Measurements from ENCODE around the gene CACNA1C.

CACNA1C gene

GRCh38 chr12:2686280-2686646, 633.5 kb downstream of the CACNA1C start:
- TF ChIP-seq TAF1 (IDR thresholded peaks at IDR 0.05; ENCODE audit: low read depth, low read length) (no peak), POU2F2 (IDR thresholded peaks at IDR 0.05; ENCODE audit: low read depth, low read length) (no peak), POLR2AphosphoS5 (IDR thresholded peaks at IDR 0.05; ENCODE audit: low read depth, low read length) (no peak), SPI1 (IDR thresholded peaks at IDR 0.05; ENCODE audit: low read depth, low read length) (no peak), POLR2A (IDR thresholded peaks at IDR 0.05; ENCODE audit: low read depth, low read length) (no peak), PAX5 (IDR thresholded peaks at IDR 0.05; ENCODE audit: insufficient read depth, low read length, severe bottlenecking) (no peak)
- no peak for DNase-seq (ENCODE audit: insufficient read length, low spot score)
- FAIRE-seq, result no peak

GRCh38 chr12:2687058-2687457, 634.3 kb downstream of the CACNA1C start:
- no peak for TF ChIP-seq POLR2A (IDR thresholded peaks at IDR 0.05; ENCODE audit: low read depth, low read length)
- TF ChIP-seq PAX5 (IDR thresholded peaks at IDR 0.05; ENCODE audit: insufficient read depth, low read length, severe bottlenecking), result no peak
- TF ChIP-seq POLR2AphosphoS5 (IDR thresholded peaks at IDR 0.05; ENCODE audit: low read depth, low read length), result no peak
- no peak for TF ChIP-seq SPI1 (IDR thresholded peaks at IDR 0.05; ENCODE audit: low read depth, low read length)
- TF ChIP-seq TAF1 (IDR thresholded peaks at IDR 0.05; ENCODE audit: low read depth, low read length), result no peak
- TF ChIP-seq POU2F2 (IDR thresholded peaks at IDR 0.05; ENCODE audit: low read depth, low read length), result no peak
- DNase-seq (ENCODE audit: insufficient read length, low spot score) (no peak), FAIRE-seq (no peak)

DNA sequence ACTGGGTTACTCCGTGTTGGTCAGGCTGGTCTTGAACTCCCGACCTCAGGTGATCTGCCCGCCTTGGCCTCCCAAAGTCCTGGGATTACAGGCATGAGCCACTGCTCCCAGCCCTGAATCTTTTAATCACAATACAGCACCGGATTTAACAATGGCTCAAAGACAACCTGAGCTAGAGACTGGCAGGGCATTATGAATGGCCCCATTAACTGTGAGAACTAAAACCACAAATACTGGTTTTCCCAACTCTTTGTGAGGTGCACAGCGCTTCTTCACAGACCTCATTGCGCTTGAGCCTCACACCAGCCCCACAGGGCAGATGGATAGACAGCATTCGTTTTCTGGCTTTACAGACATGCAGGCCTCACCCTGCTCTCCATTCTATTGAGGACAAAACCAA, 634.9 kb downstream of the CACNA1C start:
- FAIRE-seq, result no peak
- no peak for DNase-seq (ENCODE audit: insufficient read length, low spot score)
- no peak for TF ChIP-seq POLR2A (IDR thresholded peaks at IDR 0.05; ENCODE audit: low read depth, low read length)
- TF ChIP-seq POLR2AphosphoS5 (IDR thresholded peaks at IDR 0.05; ENCODE audit: low read depth, low read length), result no peak
- no peak for TF ChIP-seq POU2F2 (IDR thresholded peaks at IDR 0.05; ENCODE audit: low read depth, low read length)
- no peak for TF ChIP-seq PAX5 (IDR thresholded peaks at IDR 0.05; ENCODE audit: insufficient read depth, low read length, severe bottlenecking)
- no peak for TF ChIP-seq TAF1 (IDR thresholded peaks at IDR 0.05; ENCODE audit: low read depth, low read length)
- TF ChIP-seq SPI1 (IDR thresholded peaks at IDR 0.05; ENCODE audit: low read depth, low read length), result no peak

- no peak for TF ChIP-seq POU2F2 (IDR thresholded peaks at IDR 0.05; ENCODE audit: low read depth, low read length)
- no peak for TF ChIP-seq SPI1 (IDR thresholded peaks at IDR 0.05; ENCODE audit: low read depth, low read length)
- no peak for TF ChIP-seq POLR2AphosphoS5 (IDR thresholded peaks at IDR 0.05; ENCODE audit: low read depth, low read length)
- TF ChIP-seq PAX5 (IDR thresholded peaks at IDR 0.05; ENCODE audit: insufficient read depth, low read length, severe bottlenecking), result no peak
- TF ChIP-seq POLR2A (IDR thresholded peaks at IDR 0.05; ENCODE audit: low read depth, low read length), result no peak
- no peak for TF ChIP-seq TAF1 (IDR thresholded peaks at IDR 0.05; ENCODE audit: low read depth, low read length)
- no peak for FAIRE-seq
These were observed 635.7 kb downstream of the CACNA1C start for GRCh38 chr12:2688381-2688931.

DNA sequence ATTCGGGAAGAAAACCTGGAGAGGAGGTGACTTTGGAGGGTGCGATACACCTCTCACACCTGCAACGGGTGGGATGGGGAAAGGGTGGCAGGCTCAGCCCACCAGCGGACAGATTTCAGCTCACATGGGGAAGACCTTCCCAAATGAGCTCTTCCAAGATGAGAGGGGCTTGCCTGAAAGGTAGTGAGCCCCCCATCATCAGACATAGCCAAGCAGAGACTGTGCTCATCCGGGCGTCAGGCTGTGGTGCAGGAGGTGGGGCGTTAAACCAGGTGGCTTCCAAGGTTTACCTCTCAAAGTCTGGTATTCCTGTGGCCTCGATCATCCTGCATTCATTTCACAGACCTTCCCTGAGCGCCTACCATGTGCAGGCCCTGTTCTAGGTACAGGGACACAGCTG, 636.6 kb downstream of the CACNA1C start:
- DNase-seq (ENCODE audit: insufficient read length, low spot score), result no peak
- no peak for TF ChIP-seq POU2F2 (IDR thresholded peaks at IDR 0.05; ENCODE audit: low read depth, low read length)
- TF ChIP-seq TAF1 (IDR thresholded peaks at IDR 0.05; ENCODE audit: low read depth, low read length), result no peak
- TF ChIP-seq POLR2A (IDR thresholded peaks at IDR 0.05; ENCODE audit: low read depth, low read length), result no peak
- TF ChIP-seq SPI1 (IDR thresholded peaks at IDR 0.05; ENCODE audit: low read depth, low read length), result no peak
- no peak for TF ChIP-seq PAX5 (IDR thresholded peaks at IDR 0.05; ENCODE audit: insufficient read depth, low read length, severe bottlenecking)
- TF ChIP-seq POLR2AphosphoS5 (IDR thresholded peaks at IDR 0.05; ENCODE audit: low read depth, low read length), result no peak

More at GRCh38 chr12:2688381-2688931, 635.7 kb downstream of the CACNA1C start:
- DNase-seq (ENCODE audit: insufficient read length, low spot score), result no peak

GRCh38 chr12:2689879-2690278, 637.1 kb downstream of the CACNA1C start:
- DNase-seq (ENCODE audit: insufficient read length, low spot score) (no peak), FAIRE-seq (no peak)
- TF ChIP-seq TAF1 (IDR thresholded peaks at IDR 0.05; ENCODE audit: low read depth, low read length) (no peak), PAX5 (IDR thresholded peaks at IDR 0.05; ENCODE audit: insufficient read depth, low read length, severe bottlenecking) (no peak), POU2F2 (IDR thresholded peaks at IDR 0.05; ENCODE audit: low read depth, low read length) (no peak), SPI1 (IDR thresholded peaks at IDR 0.05; ENCODE audit: low read depth, low read length) (no peak), POLR2AphosphoS5 (IDR thresholded peaks at IDR 0.05; ENCODE audit: low read depth, low read length) (no peak), POLR2A (IDR thresholded peaks at IDR 0.05; ENCODE audit: low read depth, low read length) (no peak)

More for the DNA sequence above, 636.6 kb downstream of the CACNA1C start:
- FAIRE-seq, result no peak

DNA sequence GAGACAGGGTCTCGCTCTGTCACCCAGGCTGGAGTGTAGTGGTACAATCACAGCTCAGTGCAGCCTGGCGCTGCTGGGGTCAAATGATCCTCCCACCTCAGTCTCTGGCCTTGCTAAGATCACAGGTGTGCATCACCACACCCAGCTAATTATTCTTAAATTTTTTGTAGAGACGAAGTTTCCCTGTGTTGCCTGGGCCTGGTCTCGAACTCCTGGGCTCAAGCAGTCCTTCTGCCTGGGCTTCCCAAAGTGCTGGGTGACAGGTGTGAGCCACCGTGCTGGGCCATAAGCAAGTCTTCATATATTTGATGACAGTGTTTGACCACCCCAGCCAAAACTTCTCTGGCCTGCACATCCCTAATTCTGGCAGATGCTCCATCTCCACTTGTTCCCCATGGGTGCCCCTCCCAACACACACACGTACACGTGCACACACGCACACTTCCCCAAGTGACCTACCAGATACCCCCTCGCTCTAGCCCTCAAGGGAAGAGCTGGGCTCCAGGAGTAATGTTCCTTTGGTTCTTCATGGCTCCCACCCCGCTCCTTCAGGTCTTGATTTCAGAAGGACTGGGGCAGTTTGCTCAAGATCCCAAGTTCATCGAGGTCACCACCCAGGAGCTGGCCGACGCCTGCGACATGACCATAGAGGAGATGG, 637.7 kb downstream of the CACNA1C start:
- DNase-seq (ENCODE audit: insufficient read length, low spot score), result no peak
- FAIRE-seq, result no peak
- no peak for TF ChIP-seq POU2F2 (IDR thresholded peaks at IDR 0.05; ENCODE audit: low read depth, low read length)
- TF ChIP-seq PAX5 (IDR thresholded peaks at IDR 0.05; ENCODE audit: insufficient read depth, low read length, severe bottlenecking), result no peak
- TF ChIP-seq POLR2AphosphoS5 (IDR thresholded peaks at IDR 0.05; ENCODE audit: low read depth, low read length), result no peak
- no peak for TF ChIP-seq TAF1 (IDR thresholded peaks at IDR 0.05; ENCODE audit: low read depth, low read length)
- no peak for TF ChIP-seq SPI1 (IDR thresholded peaks at IDR 0.05; ENCODE audit: low read depth, low read length)
- TF ChIP-seq POLR2A (IDR thresholded peaks at IDR 0.05; ENCODE audit: low read depth, low read length), result no peak

DNA sequence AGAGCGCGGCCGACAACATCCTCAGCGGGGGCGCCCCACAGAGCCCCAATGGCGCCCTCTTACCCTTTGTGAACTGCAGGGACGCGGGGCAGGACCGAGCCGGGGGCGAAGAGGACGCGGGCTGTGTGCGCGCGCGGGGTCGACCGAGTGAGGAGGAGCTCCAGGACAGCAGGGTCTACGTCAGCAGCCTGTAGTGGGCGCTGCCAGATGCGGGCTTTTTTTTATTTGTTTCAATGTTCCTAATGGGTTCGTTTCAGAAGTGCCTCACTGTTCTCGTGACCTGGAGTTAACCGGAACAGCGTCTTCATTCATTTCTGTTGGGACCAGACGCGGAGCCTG, 638.2 kb downstream of the CACNA1C start:
- no peak for TF ChIP-seq POLR2AphosphoS5 (IDR thresholded peaks at IDR 0.05; ENCODE audit: low read depth, low read length)
- DNase-seq (ENCODE audit: insufficient read length, low spot score) (no peak), FAIRE-seq (no peak)

- FAIRE-seq, result peak; percentile 54
- peak; percentile 70 for DNase-seq (ENCODE audit: insufficient read length, low spot score)
- TF ChIP-seq POU2F2 (IDR thresholded peaks at IDR 0.05; ENCODE audit: low read depth, low read length), result no peak
- TF ChIP-seq SPI1 (IDR thresholded peaks at IDR 0.05; ENCODE audit: low read depth, low read length), result no peak
- no peak for TF ChIP-seq POLR2A (IDR thresholded peaks at IDR 0.05; ENCODE audit: low read depth, low read length)
- TF ChIP-seq POLR2AphosphoS5 (IDR thresholded peaks at IDR 0.05; ENCODE audit: low read depth, low read length), result no peak
- TF ChIP-seq TAF1 (IDR thresholded peaks at IDR 0.05; ENCODE audit: low read depth, low read length), result no peak
- no peak for TF ChIP-seq PAX5 (IDR thresholded peaks at IDR 0.05; ENCODE audit: insufficient read depth, low read length, severe bottlenecking)
These were observed 638.7 kb downstream of the CACNA1C start for GRCh38 chr12:2691345-2692071.

Data from GM12891 (cell line).